ENCODE measurements around the gene PRPF19.
"Not testable (repeated sequence)": the region's sequence is repeated elsewhere in the genome, so short reads cannot be mapped to it uniquely, and the experiment has no call there.

PRPF19 gene

GRCh38 chr11:60912223-60912850, 6.0 kb upstream of the PRPF19 start:
- no peak for TF ChIP-seq CTCF (IDR thresholded peaks at IDR 0.05; ENCODE audit: extremely low read depth, insufficient read depth, missing control alignments)
- in situ Hi-C loops (cut with MboI; ENCODE audit: low pct_unique_long_range_greater_than_20kb, low sequenced_read_pairs, unreplicated experiment): no loop called here
- no peak for DNase-seq (ENCODE audit: low spot score)

DNA sequence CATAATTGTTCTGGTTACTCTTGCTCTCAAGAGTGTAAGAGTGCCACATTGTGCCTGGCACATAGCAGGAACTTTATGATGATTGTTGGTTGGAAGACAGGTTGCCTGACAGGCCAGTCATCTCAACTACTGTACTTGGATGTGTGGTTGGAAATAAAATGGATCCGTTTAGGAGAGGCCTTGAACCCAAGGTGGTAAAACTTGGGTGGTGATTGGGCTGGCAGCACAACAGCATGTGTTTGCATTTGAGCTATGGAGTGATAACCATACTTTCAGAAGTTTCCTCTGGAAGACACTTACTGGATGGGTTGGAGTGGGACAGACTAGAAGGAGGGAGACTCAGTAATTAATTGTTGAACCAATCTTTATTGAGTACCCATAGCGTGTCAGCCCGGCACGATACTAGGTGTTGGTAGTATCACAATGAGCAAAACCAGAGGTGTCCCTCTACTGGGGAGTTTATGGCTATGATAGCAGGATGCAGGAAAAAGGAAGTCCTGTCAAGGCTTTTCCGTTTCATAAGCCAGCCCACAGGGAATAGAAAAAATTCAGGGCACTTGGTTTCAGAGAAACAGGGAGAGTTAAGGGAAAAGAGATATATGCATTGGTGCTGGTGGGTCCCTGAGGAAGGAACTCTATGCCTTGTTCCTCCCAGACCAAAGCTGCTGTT, 4.5 kb upstream of the PRPF19 start:
- TF ChIP-seq CTCF (IDR thresholded peaks at IDR 0.05; ENCODE audit: extremely low read depth, insufficient read depth, missing control alignments): no peak
- in situ Hi-C loops (cut with MboI; ENCODE audit: low pct_unique_long_range_greater_than_20kb, low sequenced_read_pairs, unreplicated experiment): no loop called here
- DNase-seq (ENCODE audit: low spot score): no peak

- DNase-seq (ENCODE audit: low spot score): peak; percentile 80
- no peak for TF ChIP-seq CTCF (IDR thresholded peaks at IDR 0.05; ENCODE audit: extremely low read depth, insufficient read depth, missing control alignments)
- in situ Hi-C loops (cut with MboI; ENCODE audit: low pct_unique_long_range_greater_than_20kb, low sequenced_read_pairs, unreplicated experiment): no loop called here
Measured at GRCh38 chr11:60910281-60910687, 3.9 kb upstream of the PRPF19 start.

- DNase-seq (ENCODE audit: low spot score); in situ Hi-C loops (cut with MboI; ENCODE audit: low pct_unique_long_range_greater_than_20kb, low sequenced_read_pairs, unreplicated experiment): not testable (repeated sequence)
Measured at GRCh38 chr11:60909680-60910280, 3.4 kb upstream of the PRPF19 start.

DNA sequence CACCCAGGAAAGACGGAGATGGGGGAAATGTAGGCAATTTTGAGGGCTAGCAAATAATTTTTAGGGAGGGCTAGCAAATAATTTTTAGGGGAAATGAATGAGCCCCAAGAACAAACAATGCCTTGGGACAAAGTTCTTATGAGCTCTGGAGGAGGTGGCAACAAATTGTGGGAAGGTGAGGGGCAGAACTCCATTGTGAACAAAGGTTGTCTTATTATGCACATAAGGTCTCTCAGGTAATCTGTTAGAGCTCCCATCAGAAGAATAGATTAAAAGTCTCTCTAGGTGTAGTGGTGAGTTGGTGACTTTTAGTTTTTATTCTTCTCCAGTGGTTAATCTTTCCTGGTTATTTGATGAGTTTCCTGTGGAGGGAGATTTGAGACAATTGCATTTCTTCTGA, 2.4 kb upstream of the PRPF19 start:
- no peak for DNase-seq (ENCODE audit: low spot score)
- no peak for TF ChIP-seq CTCF (IDR thresholded peaks at IDR 0.05; ENCODE audit: extremely low read depth, insufficient read depth, missing control alignments)
- in situ Hi-C loops (cut with MboI; ENCODE audit: low pct_unique_long_range_greater_than_20kb, low sequenced_read_pairs, unreplicated experiment): no loop called here

GRCh38 chr11:60905551-60906113, 753 bp downstream of the PRPF19 start:
- no peak for DNase-seq (ENCODE audit: low spot score)

More at GRCh38 chr11:60905551-60906113, 753 bp downstream of the PRPF19 start:
- in situ Hi-C loops (cut with MboI; ENCODE audit: low pct_unique_long_range_greater_than_20kb, low sequenced_read_pairs, unreplicated experiment): no loop called here
- no peak for TF ChIP-seq CTCF (IDR thresholded peaks at IDR 0.05; ENCODE audit: extremely low read depth, insufficient read depth, missing control alignments)

All from GM13977 (cell line).